GM10847 (cell line): Measurements from ENCODE around the gene TMIGD3.

Experiments
- POLR2A ChIP-seq: IDR thresholded peaks from 2 replicates; pipeline ENCODE4 v1.6.1; 2011; ENCODE audit not compliant: insufficient read length; ENCODE audit errors: extremely low read depth

The TMIGD3 gene

GRCh38 chr1:111468717-111469100, 34.7 kb downstream of the TMIGD3 start:
- TF ChIP-seq POLR2A = no peak

- no peak for TF ChIP-seq POLR2A
Observed at GRCh38 chr1:111467865-111468716, 35.3 kb downstream of the TMIGD3 start.

GRCh38 chr1:111466480-111466879, 37.0 kb downstream of the TMIGD3 start:
- TF ChIP-seq POLR2A = no peak

GRCh38 chr1:111465754-111466153, 37.7 kb downstream of the TMIGD3 start:
- no peak for TF ChIP-seq POLR2A

- no peak for TF ChIP-seq POLR2A
Observed at GRCh38 chr1:111463029-111463683, 40.3 kb downstream of the TMIGD3 start.

- no peak for TF ChIP-seq POLR2A
Observed at GRCh38 chr1:111462370-111463028, 40.9 kb downstream of the TMIGD3 start.

- no peak for TF ChIP-seq POLR2A
Observed at GRCh38 chr1:111461765-111462164, 41.7 kb downstream of the TMIGD3 start.

GRCh38 chr1:111455642-111456031, 47.8 kb downstream of the TMIGD3 start:
- TF ChIP-seq POLR2A = no peak

GRCh38 chr1:111454859-111455641, 48.4 kb downstream of the TMIGD3 start:
- TF ChIP-seq POLR2A = no peak

GRCh38 chr1:111453706-111454105, 49.7 kb downstream of the TMIGD3 start:
- no peak for TF ChIP-seq POLR2A

- no peak for TF ChIP-seq POLR2A
Observed at GRCh38 chr1:111452581-111452980, 50.9 kb downstream of the TMIGD3 start.

GRCh38 chr1:111450185-111450584, 53.2 kb downstream of the TMIGD3 start:
- no peak for TF ChIP-seq POLR2A

- no peak for TF ChIP-seq POLR2A
Observed at GRCh38 chr1:111449703-111450017, 53.8 kb downstream of the TMIGD3 start.

GRCh38 chr1:111448918-111449702, 54.3 kb downstream of the TMIGD3 start, which contains the start of the genes ATP5PB and WDR77:
TSS of gene ATP5PB (plus strand) at chr1:111449464. CDS start at chr1:111449542, 78 bp downstream.
TSS of gene WDR77 (minus strand) at chr1:111449256. CDS start at chr1:111449169, 87 bp downstream.
- peak; percentile 25 for TF ChIP-seq POLR2A
